Measurements from ENCODE around the gene TES. TPM values are rescaled to one million over a fixed set of nuclear protein-coding genes. Genes with fewer than 3 reads are reported as not detected.
"Not testable (repeated sequence)": the region's sequence is repeated elsewhere in the genome, so short reads cannot be mapped to it uniquely, and the experiment has no call there.

TES gene
- total RNA-seq, 1 donor from 2014 or later = 63.4 TPM

- no peaks in the 10 kb centered on the region for H3K9me3 Mint-ChIP-seq (ENCODE audit: unreplicated experiment)
- no peaks in the 10 kb centered on the region for H3K27me3 Mint-ChIP-seq (ENCODE audit: unreplicated experiment)
- H3K4me1 Mint-ChIP-seq (ENCODE audit: unreplicated experiment) = no peaks in the 10 kb centered on the region
- no peak overlapping the region for H3K4me3 Mint-ChIP-seq (ENCODE audit: unreplicated experiment)
- no peak for TF ChIP-seq CTCF (IDR thresholded peaks at IDR 0.05; ENCODE audit: unreplicated experiment)
- H3K36me3 Mint-ChIP-seq (ENCODE audit: low read depth, unreplicated experiment) = no peaks in the 10 kb centered on the region
- no peak overlapping the region for H3K27ac Mint-ChIP-seq (ENCODE audit: unreplicated experiment)
- no peak for DNase-seq (ENCODE audit: low spot score)
Measured at GRCh38 chr7:116171094-116171493, 39.2 kb upstream of the TES start.

GRCh38 chr7:116172353-116172752, 38.0 kb upstream of the TES start:
- no peaks in the 10 kb centered on the region for H3K9me3 Mint-ChIP-seq (ENCODE audit: unreplicated experiment)
- no peaks in the 10 kb centered on the region for H3K27me3 Mint-ChIP-seq (ENCODE audit: unreplicated experiment)
- no peak overlapping the region for H3K27ac Mint-ChIP-seq (ENCODE audit: unreplicated experiment)
- no peaks in the 10 kb centered on the region for H3K4me1 Mint-ChIP-seq (ENCODE audit: unreplicated experiment)
- no peaks in the 10 kb centered on the region for H3K36me3 Mint-ChIP-seq (ENCODE audit: low read depth, unreplicated experiment)
- H3K4me3 Mint-ChIP-seq (ENCODE audit: unreplicated experiment) = no peak overlapping the region
- no peak for TF ChIP-seq CTCF (IDR thresholded peaks at IDR 0.05; ENCODE audit: unreplicated experiment)
- no peak for DNase-seq (ENCODE audit: low spot score)

GRCh38 chr7:116173051-116174028, 37.0 kb upstream of the TES start:
- no peak overlapping the region for H3K4me3 Mint-ChIP-seq (ENCODE audit: unreplicated experiment)
- peak; percentile 25 for DNase-seq (ENCODE audit: low spot score)

GRCh38 chr7:116175095-116175494, 35.2 kb upstream of the TES start:
- not testable (repeated sequence) for DNase-seq (ENCODE audit: low spot score); H3K36me3 Mint-ChIP-seq (ENCODE audit: low read depth, unreplicated experiment); H3K27me3 Mint-ChIP-seq (ENCODE audit: unreplicated experiment); H3K27ac Mint-ChIP-seq (ENCODE audit: unreplicated experiment); H3K4me3 Mint-ChIP-seq (ENCODE audit: unreplicated experiment); H3K9me3 Mint-ChIP-seq (ENCODE audit: unreplicated experiment); H3K4me1 Mint-ChIP-seq (ENCODE audit: unreplicated experiment)

More at GRCh38 chr7:116173051-116174028, 37.0 kb upstream of the TES start:
- Mint-ChIP-seq H3K27ac (ENCODE audit: unreplicated experiment) (no peak overlapping the region), H3K4me1 (ENCODE audit: unreplicated experiment) (no peaks in the 10 kb centered on the region), H3K9me3 (ENCODE audit: unreplicated experiment) (no peaks in the 10 kb centered on the region), H3K36me3 (ENCODE audit: low read depth, unreplicated experiment) (no peaks in the 10 kb centered on the region), H3K27me3 (ENCODE audit: unreplicated experiment) (no peaks in the 10 kb centered on the region)
- peak; percentile 63 for TF ChIP-seq CTCF (IDR thresholded peaks at IDR 0.05; ENCODE audit: unreplicated experiment)

- no peaks in the 10 kb centered on the region for H3K27me3 Mint-ChIP-seq (ENCODE audit: unreplicated experiment)
- H3K27ac Mint-ChIP-seq (ENCODE audit: unreplicated experiment) = no peak overlapping the region
- no peaks in the 10 kb centered on the region for H3K4me1 Mint-ChIP-seq (ENCODE audit: unreplicated experiment)
- no peaks in the 10 kb centered on the region for H3K36me3 Mint-ChIP-seq (ENCODE audit: low read depth, unreplicated experiment)
- TF ChIP-seq CTCF (IDR thresholded peaks at IDR 0.05; ENCODE audit: unreplicated experiment) = no peak
- no peaks in the 10 kb centered on the region for H3K9me3 Mint-ChIP-seq (ENCODE audit: unreplicated experiment)
- no peak overlapping the region for H3K4me3 Mint-ChIP-seq (ENCODE audit: unreplicated experiment)
- DNase-seq (ENCODE audit: low spot score) = no peak
Measured at GRCh38 chr7:116176226-116176625, 34.1 kb upstream of the TES start.

Measured in endothelial cell (in vitro differentiated cells).